HG03354 (cell line): ENCODE results near the gene SARDH.

ENCODE experiments used
- ATAC-seq: cut with Tn5 transposase; IDR thresholded peaks from one replicate; pipeline ENCODE4 v1.9.1; 2021; ENCODE audit warnings: mild to moderate bottlenecking; ENCODE audit not compliant: unreplicated experiment, poor library complexity, severe bottlenecking

Gene SARDH

DNA sequence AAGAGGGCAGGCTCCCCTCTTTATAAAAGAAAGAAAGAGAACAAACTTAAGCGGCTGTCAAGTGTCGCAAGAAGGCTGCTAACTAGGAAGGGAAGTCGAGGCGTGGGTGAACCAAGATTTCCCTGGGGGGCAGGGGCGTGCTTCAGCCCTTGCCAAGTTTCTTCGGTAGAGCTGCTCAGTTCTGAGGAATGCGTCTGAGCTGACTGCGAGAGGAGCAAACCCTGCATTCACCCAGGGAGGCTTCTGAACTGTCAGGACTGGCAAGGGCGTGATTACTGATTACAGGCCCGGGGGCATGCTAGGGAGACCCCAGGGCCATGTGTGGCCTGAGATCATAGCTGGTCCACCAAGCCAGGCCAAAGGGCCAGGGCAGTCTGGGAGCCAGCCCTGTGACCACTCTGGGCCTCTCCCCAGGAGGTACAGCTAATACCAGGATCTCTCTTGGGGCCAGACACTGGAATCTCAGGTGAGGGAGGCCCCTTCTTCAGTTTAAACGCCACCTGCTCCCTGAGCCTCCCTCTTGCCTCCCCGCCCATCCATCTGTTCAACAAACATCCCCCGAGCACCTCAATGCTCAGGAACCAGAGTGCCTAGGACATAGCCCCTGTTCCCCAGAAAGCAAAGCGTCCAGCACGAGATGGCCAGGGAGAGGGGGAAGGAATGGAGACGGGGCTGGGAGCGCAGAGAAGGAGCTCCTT is 30.9 kb downstream of the SARDH start:
- no peak for ATAC-seq

DNA sequence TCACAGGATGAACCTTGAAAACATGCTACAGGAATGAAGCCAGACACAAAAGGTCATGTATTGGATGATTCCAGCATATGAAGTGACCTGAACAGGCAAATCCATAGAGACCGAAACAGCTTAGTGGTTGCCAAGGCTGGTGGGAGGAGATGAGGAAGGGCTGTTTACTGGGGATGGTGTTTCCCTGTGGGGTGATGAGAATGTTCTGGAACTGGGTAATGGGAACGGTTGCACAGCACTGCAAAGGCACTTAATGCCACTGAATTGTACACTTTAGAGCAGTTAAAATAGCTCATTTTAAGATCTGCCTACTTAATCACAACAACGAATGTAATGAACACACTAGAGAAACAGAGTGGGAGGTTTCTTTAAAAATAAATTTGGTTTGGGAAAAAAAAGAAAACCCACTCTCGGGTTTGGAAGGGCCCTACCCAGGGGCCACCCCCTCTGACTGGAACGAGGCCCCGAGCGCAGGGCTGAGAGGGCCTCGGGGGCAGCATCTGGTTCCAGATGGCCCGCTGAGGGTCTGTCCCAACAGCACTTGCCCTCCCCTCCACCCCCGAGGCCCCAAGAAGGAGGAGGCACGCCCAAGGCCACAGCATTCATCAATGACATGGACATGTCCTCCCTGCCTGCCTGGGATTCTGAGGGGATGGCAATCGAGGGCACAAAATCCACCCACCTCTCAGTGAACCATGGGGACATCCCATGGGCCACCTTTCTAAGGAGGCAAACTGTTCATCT is 31.7 kb downstream of the SARDH start:
- ATAC-seq, result no peak

DNA sequence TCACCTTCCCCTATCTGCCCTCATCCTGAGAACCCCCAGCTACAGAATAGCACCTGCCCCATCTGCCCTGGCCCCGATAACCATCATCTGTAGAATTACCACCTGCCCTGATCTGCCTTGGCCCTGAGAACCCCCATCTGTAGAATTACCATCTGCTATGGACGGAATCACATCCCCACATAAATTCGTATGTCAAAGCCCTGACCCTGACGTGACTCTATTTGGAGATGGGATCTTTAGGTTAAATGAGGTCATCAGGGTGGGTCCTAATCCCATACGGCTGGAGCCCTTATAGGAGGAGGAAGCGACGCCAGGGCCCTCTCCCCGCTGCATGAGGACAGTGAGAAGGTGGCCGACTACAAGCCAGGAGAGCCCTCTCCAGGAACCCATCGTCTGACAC is 32.6 kb downstream of the SARDH start:
- no peak for ATAC-seq

DNA sequence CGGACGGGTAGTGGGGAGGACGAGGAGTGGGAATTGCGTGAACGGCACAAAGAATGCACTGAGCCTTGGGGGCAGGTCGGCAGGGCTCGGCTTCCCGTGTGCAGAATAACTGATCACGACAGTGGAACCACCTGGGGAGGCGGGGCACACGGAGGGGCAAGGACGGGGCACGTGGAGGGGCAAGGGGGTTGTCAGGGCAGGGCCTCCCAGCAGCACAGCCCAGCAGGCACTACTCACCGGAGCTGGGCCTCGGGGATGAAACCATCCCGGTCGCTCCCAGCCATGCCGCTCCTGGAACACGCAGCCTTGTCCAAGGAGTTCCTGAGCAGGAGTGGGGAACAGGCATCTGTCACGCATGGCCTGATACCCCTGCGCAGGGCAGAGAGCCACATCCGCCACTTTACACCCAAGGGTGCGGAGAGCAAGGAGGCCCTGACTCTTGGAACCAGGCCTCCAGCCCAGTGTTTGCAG is 33.4 kb downstream of the SARDH start:
- no peak for ATAC-seq

DNA sequence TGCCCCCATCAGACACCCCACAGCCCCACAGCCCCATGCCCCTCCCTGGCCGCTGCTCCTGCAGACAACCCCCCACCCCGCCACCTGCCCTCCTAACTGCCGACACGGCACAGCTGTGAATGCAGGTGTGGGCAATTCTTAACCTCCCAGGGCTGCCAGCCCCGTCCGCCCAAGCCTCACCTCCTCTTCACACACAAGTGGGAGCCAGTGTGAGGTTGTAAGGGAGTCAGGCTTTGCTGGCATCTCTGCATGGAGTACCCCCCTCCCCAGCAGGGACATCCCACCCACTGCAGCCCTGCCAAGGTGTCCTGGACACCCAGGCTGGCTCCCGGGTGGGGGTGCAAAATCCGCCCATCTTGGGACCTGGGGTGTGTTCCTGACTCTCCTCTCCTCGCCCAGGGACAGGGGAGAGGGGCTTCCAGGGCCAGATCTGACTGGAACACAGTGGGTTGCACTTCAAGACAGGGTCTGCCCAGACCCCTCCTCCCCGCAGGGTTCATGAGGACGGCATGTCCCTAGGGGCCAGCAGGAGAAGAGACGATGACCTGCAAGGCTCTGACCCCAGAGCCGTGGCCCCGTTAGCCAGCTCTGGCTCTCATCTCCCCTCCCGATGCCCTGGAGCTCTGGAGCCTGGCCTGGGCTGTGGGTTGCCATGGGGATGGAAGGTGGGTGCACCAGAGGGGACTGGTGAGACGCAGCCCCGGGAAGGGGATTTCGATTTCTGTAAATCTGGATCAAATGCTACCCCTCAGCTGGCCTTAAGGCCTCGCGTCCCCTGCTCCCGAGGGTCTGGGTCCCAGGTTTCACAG is 34.4 kb downstream of the SARDH start:
- ATAC-seq, result no peak

DNA sequence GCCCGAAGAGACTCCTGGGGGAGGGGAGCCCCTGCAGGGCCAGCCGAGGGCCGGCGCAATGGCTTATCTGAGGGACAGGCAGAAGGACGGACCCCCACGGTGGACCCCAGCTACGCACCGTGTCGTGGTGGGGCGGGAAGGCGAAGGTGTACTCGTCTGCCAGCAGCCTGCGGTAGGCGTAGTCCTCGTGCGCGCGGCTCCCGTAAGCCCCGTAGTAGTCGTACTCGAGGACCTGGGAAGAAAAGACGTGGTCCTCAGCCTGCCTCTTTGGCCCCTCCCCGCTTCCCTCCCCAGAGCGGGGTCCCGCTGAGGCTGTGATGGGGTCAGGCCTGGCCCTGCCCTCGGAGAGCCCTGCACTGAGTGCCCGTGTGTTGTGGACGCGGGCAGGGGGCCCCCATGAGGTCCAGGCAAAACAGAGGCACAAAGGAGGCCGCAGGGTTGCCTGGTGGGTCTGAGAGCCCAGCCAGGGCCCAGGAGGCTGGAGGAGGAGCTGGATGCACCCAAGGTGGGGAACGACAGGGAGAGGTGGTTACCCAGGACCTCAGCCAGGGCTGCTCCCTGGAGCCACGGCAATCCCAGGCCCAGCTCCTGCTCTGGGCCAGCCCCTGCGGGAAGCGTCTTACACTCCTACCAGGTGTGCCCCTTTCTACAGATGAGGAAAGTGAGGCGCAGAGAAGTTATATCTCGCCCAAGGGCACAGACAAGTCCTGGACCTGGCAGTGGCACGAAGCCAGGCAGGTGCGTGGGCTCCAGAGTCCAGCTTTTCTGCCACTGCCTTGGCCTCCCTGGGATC is 35.2 kb downstream of the SARDH start:
- ATAC-seq, result no peak

DNA sequence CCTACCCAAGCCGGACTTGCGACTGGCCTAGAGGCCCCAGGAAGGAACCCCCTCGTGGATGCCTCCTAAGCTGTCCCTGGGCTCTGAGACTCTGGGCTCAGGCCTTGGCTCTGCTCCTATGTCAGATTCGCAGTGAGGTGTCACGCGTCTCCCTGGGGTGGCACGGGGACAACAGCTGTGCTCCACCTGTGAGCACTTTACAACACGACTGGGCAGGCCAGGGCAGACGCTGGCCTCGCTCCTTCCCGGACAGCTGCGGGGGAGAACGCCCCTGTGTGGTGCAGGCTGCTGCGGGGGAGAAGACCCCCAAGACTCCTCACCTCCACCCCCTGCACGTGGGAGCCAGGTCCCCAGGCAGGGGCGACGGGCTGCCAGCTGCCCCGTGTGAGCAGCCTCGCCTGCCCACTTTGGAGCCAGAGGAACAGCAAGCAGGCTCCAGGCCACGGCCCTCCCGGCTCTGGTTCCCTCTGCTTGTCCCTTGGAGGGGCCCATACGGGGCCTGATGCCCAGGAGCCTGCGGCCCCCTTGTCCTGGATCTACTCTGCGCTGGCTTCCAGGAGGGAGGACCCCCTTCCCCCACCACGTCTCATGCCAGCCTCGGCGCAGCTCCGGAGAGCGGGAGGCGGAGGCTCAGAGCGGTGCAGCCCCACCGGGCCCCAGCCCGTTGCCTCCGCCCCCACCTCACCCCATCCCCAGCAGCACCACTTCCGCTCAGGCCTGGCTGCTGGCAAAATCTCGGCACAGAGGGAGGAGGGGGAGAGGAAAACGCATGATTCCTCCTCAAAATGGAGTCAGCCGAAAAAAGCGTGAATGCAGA is 36.0 kb downstream of the SARDH start:
- ATAC-seq, result no peak

DNA sequence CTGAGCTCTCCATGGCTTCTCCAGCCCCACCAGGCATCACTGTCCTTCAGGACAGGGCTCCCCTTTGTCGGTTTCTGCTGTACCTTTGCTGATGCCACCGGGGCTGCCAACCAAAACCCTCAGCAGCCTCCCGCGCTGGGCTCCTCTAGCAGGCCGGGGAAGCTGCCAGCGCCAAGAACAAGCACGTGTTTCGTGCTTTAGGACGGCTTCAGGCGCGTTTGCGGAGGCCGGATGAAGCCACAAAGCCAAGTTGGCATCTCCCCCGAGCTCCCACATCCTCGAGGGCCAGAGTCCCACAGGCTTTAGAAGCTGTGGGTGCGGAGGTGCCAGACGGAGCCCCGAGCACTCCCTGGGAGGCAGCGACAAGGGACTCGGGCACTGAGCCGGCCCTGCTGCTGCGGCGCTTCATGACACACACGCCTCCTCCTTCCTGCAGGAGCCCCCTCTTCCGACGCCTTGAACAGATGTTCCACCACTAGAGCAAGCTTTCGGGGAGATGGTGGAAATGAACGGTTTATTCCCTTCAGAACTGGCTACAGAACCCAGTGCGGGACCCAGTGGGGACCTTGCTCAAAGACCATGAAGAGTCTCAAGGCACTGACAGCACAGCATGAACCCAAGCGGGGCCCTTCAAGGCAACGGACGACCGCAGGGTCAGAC is 36.7 kb downstream of the SARDH start:
- no peak for ATAC-seq

DNA sequence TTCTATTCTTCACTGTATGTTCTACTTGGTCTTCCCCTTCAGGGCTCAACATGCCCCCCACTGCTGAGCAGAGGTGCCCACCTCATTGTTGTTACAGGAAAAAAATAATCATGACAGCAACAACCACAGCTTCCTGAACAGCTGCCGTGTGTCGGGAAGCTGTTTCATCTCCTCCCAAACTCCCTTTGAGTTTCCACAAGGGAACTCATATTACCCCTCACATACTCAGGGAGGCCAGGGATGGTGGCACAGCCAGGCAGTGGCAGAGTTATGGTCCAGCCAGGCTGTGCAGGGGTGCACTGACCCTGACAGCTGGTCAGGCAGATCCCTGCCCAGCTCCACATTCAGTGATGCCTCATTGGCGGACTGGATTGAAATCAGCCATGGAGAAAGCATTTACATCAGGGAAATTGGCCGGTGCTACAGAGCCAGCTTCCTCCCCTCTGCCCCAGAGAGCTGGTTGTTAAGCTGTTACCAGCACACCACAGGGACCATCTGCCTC is 37.3 kb downstream of the SARDH start:
- ATAC-seq, result no peak

DNA sequence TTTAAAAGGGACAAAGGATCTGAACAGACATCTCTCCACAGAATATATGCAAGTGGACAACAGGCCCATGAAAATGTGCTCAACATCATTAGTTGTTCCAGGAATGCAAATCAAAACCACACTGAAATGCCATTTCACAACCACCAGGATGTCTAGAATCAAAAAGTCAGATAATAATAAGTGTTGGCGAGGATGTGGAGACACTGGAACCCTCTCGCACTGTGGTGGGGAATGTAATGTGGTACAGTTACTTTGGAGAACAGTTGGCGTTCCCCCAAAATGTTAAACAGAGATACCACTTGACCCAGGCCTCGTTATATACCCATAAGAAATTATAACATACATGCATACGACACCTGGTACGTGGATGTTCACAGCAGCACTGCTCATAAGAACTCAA is 38.6 kb downstream of the SARDH start:
- no peak for ATAC-seq

DNA sequence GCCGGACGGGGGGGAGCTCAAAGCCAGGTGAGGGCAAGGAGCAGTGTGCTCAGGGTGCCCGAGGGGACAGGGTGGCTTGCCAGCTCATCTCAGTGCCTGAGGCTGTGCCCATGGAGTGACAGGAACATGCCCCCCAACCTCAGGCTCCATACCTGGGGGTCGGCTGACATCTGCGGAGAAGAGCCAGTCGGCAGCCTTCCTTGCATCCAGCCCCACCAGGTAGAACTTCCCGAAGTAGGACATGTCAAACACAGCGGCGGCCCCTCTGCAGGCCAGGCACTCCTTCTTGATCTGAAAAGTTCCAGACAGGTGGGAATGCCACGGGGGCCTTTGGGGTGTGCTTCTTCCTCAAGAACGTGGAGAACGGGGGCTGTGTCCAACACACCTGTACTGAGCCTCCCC is 42.1 kb downstream of the SARDH start:
- ATAC-seq, result no peak

DNA sequence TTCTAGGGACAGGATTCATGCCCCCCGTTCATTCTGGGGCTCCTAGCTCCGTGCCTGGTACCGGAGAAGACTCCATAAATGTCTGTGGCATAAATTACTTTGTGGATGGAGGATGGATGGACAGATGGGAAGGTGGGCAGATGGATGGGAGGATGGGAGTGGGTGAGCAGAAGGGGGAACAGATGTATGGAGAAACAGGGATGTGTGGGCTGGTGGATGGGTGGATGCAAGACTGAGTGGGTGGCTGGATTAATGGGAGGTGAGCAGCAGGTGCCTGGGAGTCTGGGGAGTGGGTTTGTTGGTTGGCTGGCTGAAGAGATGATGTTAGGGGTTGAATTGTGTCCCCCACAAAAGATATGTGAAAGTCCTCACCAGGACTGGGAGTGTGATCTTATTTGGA is 43.5 kb downstream of the SARDH start:
- ATAC-seq, result no peak

DNA sequence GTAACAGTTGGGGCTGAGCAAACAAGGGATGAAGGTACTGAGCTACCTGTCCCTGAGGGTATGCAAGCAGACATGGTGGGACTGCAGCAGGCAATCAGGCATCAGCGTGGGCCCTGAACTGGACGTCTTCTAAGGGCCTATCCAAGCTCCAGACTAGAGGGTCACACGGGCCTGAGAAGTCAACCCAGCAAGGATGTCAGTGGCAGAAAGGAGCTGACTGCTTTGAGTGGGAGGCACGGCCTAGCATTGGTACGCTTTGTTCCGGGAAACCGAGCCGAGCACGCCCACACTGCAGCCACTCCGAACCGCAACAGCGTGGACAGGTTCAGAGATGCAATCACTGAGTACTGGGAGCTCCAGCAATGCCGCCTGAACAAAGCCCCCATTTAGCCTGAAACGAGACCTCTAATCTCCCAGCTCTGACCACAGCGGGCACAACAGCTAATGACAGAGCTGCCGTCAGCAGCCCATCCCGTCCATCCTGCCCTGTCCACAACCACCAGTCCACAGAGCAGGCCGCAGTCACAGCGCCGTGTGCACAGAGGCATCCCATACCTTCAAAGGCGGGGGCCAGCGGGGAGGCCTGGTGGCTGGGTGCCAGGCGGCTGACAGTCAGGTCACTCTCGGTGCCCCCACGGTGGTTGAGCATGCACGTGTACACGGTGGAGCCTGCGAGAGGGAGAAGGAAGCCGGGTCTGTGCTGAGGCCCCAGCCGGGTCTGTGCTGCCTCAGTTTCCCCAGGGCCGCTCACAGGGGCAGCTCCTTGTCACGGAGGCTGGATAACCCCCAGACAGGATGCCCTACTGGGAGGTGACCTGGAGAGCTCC is 44.2 kb downstream of the SARDH start:
- no peak for ATAC-seq

DNA sequence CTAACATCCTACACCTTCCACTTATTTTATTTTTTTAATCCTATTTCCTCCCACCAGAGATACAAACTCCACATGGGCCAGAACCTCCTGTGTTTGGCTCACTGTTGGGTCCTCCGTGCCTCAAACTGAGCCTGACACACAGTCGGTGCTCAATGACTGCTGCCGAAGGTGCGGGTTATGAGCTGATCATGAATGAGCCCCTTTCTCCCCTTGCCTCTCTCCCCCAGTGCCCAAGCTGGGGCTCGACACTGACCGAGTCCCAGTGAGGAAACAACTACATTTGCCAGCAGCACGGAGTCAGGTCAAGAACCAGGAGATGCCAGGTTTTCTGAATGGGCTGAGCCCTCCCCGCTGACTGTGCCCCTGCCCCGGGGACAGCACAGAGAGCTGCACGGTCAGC is 45.0 kb downstream of the SARDH start:
- no peak for ATAC-seq

DNA sequence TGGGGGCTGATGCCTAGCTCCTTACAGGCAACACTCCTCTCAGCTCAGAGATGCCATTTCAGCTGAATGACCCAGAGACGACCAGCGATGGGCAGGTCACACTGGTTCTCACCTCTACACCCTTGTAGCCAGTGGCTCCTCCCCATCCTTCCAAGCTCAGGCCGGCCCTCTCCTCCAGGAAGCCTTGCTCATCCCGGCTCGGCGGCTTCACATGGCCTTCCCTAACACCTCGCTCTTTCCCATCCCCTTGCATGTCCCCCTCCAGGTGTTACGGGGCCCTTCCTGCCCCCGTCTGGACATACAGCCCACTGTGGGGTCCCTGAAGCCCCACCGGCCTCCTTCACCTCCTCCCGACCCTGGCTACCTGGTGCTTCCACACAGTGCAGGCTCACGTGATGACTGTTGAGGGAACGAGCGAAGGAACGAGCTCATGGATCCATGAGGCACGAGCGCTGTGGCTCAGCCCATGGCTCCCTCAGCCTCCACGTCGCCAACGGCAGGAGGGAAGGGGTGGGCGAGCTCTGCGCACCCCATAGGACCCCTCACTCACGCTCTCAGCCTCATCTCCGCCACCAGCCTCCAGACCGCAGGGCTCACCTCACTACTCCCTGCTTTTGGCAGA is 45.7 kb downstream of the SARDH start:
- no peak for ATAC-seq

DNA sequence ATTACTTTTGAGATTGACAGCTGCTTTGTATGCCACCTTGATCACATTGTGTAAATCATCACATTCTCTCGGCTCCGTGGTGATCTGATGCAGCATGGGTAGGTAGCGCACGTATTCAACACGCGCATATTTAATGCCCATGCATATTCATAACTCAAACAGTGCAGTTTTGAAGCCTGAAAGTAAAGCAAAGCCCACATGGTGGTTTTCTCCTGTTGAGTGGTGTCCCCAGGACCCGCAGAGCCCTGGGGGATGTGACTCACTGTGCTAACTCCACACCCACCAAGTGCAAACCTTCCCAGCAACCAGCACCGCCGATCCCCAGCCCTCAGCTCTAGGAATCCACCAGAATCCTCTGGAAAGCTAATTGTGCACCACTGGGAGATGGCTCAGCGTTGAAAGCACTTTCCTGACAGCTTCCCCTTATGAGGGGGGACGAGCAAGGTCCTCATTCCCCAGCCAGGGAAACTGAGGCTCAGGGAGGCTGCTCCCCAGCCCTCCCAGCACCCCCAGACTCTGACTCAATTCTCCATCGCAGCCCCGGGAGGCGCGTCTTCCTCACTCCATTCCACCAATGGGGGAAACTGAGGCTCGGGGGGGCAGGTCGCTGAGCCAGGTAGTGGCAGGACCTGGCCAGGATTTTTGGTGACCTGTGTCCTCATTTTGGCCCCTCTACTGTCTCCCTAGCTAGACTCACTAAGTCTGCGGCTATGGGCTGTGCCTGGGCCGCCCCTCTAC is 46.4 kb downstream of the SARDH start:
- no peak for ATAC-seq
